HFFc6 (cell line): ENCODE measurements around the gene CORO6. TPM values are rescaled to one million over a fixed set of nuclear protein-coding genes. Genes with fewer than 3 reads are reported as not detected.

Experiments used
- DNase-seq: peaks from one replicate; pipeline ENCODE4 v3.0.0-alpha.2; 2018
- H3K27ac Mint-ChIP-seq: 2 replicates; pipeline ENCODE4 v1.8.0; 2020; ENCODE audit warnings: mild to moderate bottlenecking, mixed read lengths
- H3K27me3 Mint-ChIP-seq: 2 replicates; pipeline ENCODE4 v1.8.0; 2021; ENCODE audit warnings: mild to moderate bottlenecking, moderate library complexity, mixed read lengths; ENCODE audit not compliant: insufficient read depth
- H3K36me3 Mint-ChIP-seq: 2 replicates; pipeline ENCODE4 v1.8.0; 2021; ENCODE audit warnings: low read depth, mixed read lengths
- H3K4me1 Mint-ChIP-seq: 2 replicates; pipeline ENCODE4 v1.8.0; 2020; ENCODE audit warnings: low read depth, mixed read lengths
- H3K4me3 Mint-ChIP-seq: 2 replicates; pipeline ENCODE4 v1.8.0; 2020; ENCODE audit warnings: mild to moderate bottlenecking, moderate library complexity, mixed read lengths
- H3K9me3 Mint-ChIP-seq: 2 replicates; pipeline ENCODE4 v1.8.0; 2020; ENCODE audit warnings: mild to moderate bottlenecking, mixed read lengths
- CTCF ChIP-seq: fragments of 200-600 bp; sonication (generic); IDR thresholded peaks from 2 replicates; pipeline ENCODE4 v1.5.0; 2021; ENCODE audit warnings: antibody characterized with exemption, mild to moderate bottlenecking
- total RNA-seq, 6 experiments: library from RNA; stranded (reverse); fragmentation: NEBNext Ultra II Directional; extraction: Animal tissue kit (Norgen Biotek cat#: 25700); gene quantifications; 2 replicates in 1 of 6; 3 replicates in 5 of 6; pipeline ENCODE4 v1.2.3, GENCODE V29; 2021

CORO6 gene
- total RNA-seq, 6 experiments from 2014 or later, result 4.6 to 6.1 (median 5.4) TPM

GRCh38 chr17:29573871-29574731 lies 48.6 kb downstream of the CORO6 start:
- peaks cover 19% of the 10 kb centered on the region for H3K4me1 Mint-ChIP-seq
- no peak for DNase-seq
- peaks cover 5% of the 10 kb centered on the region; the same call in 1 of the 2 replicates for H3K36me3 Mint-ChIP-seq
- H3K27me3 Mint-ChIP-seq, result no peaks in the 10 kb centered on the region
- H3K4me3 Mint-ChIP-seq, result no peak overlapping the region
- H3K9me3 Mint-ChIP-seq, result no peaks in the 10 kb centered on the region
- TF ChIP-seq CTCF, result no peak
- peak overlapping the region; percentile 36; the same call in 1 of the 2 replicates for H3K27ac Mint-ChIP-seq

GRCh38 chr17:29573558-29573869 lies 49.2 kb downstream of the CORO6 start:
- Mint-ChIP-seq H3K36me3 (peaks cover 5% of the 10 kb centered on the region; the same call in 1 of the 2 replicates), H3K27me3 (no peaks in the 10 kb centered on the region), H3K4me3 (no peak overlapping the region), H3K4me1 (peaks cover 22% of the 10 kb centered on the region), H3K27ac (0 out of 2 replicates have a peak overlapping the region, but pooled peaks have one; percentile 11), H3K9me3 (no peaks in the 10 kb centered on the region)
- TF ChIP-seq CTCF, result no peak
- DNase-seq, result no peak

GRCh38 chr17:29572691-29573557 lies 49.8 kb downstream of the CORO6 start:
- peak overlapping the region; percentile 16; the same call in 1 of the 2 replicates for H3K27ac Mint-ChIP-seq
- H3K36me3 Mint-ChIP-seq, result peaks cover 5% of the 10 kb centered on the region; the same call in 1 of the 2 replicates
- H3K4me1 Mint-ChIP-seq, result peaks cover 22% of the 10 kb centered on the region
- no peak overlapping the region for H3K4me3 Mint-ChIP-seq
- H3K27me3 Mint-ChIP-seq, result no peaks in the 10 kb centered on the region; the same call in 1 of the 2 replicates
- peak; percentile 34 for DNase-seq
- H3K9me3 Mint-ChIP-seq, result no peaks in the 10 kb centered on the region
- TF ChIP-seq CTCF, result peak; percentile 87

- Mint-ChIP-seq H3K4me1 (peaks cover 22% of the 10 kb centered on the region), H3K27ac (no peak overlapping the region), H3K9me3 (no peaks in the 10 kb centered on the region), H3K4me3 (no peak overlapping the region), H3K36me3 (peaks cover 5% of the 10 kb centered on the region; the same call in 1 of the 2 replicates), H3K27me3 (no peaks in the 10 kb centered on the region; the same call in 1 of the 2 replicates)
- TF ChIP-seq CTCF, result no peak
- no peak for DNase-seq
Measured at GRCh38 chr17:29571883-29572681, 50.6 kb downstream of the CORO6 start.

GRCh38 chr17:29571486-29571882 lies 51.2 kb downstream of the CORO6 start:
- Mint-ChIP-seq H3K27me3 (no peaks in the 10 kb centered on the region; the same call in 1 of the 2 replicates), H3K36me3 (peaks cover 5% of the 10 kb centered on the region; the same call in 1 of the 2 replicates), H3K4me3 (no peak overlapping the region), H3K4me1 (peaks cover 22% of the 10 kb centered on the region), H3K27ac (no peak overlapping the region), H3K9me3 (no peaks in the 10 kb centered on the region)
- no peak for TF ChIP-seq CTCF
- no peak for DNase-seq
